HG03280 (cell line): ENCODE data around the gene ABCC9.

ENCODE experiments used
- ATAC-seq: cut with Tn5 transposase; IDR thresholded peaks from one replicate; pipeline ENCODE4 v1.9.1; 2021; ENCODE audit warnings: mild to moderate bottlenecking, moderate library complexity; ENCODE audit not compliant: unreplicated experiment

Gene ABCC9

DNA sequence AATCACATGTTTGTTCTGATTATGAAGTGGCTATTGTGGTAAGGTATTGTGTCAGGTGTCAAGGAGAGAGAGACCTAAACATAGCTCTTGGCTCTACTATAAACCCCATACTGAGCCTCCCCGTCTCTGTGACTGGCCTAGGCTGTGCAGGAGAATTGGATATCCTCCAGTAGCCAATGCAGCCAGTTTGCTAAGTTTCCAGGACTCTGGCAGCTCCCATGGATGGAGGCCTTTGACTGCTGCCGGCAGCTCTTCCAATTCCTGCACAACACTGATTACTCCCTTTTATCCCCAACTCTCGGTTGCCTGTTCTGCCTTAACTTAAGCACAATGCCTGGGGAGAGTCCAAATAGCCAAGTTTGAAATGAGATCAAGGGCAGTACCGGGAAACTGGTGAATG is 59.3 kb downstream of the ABCC9 start:
- no peak for ATAC-seq

DNA sequence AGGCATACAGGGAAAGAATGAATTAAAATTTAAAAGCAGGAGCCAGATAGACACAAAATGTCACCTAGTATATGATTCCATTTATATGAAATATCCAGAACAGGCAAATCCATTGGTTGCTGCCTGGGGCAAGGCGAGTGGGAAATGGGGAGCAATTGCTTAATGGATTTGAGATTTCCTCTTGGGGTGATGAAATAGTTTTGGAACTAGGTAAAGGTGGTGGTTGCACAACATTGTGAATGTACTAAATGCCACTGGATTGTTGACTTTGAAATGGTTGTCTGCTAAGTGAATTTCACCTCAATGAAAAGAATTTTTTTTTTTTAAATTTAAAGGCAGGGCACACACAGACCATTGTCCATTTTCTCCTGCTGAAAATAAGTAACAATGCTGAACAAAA is 61.9 kb downstream of the ABCC9 start:
- no peak for ATAC-seq

DNA sequence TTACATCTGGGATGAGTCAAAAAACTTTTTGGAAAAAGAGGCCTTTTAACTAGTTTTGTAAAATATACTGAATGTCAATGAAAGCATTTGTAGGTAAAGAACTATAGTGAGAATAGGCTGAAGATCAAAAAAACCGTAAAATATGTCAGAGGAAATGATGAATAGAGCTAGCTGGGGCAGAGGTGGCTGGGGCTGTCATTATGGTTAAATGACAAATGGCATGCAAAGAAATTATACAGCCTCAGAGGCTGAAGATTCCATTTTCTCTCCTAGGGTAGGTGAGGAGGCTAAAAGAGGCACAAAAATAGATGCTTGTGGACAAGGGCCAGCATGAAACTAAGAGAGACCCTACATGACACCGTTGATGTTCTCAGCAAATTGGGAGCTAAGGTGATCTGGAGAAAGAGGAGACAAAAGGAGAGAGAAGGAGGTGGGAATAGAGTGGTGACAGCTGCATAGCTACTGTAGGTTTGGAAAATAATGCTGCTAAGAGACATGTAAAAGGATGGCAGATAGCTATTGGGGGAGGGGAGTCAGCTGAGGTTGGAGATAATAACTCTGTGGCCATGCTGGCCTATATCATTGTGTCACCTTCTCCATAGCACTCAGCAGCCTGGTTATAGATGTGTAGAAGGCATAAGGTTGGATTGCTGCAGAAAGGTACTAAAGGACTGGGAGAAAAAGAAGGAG is 63.8 kb downstream of the ABCC9 start:
- no peak for ATAC-seq

DNA sequence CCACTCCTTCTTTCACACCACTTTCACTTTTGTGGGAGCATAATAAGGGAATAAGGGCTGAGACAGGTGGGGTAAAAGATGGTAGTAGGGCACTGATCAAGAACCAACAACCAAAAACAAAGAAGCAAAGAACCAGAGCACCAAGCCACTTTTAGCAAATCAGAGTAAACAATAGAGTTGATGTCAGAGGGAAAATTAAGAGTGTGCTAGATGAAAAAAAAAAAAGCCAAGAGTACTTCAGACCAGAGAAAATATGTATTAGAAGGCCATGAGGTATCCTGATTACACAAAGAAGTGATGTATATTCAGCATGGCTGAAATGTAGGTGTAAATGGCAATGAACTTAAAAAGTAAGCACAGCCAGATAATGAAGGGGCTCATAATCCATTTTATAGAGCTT is 75.4 kb downstream of the ABCC9 start:
- no peak for ATAC-seq

DNA sequence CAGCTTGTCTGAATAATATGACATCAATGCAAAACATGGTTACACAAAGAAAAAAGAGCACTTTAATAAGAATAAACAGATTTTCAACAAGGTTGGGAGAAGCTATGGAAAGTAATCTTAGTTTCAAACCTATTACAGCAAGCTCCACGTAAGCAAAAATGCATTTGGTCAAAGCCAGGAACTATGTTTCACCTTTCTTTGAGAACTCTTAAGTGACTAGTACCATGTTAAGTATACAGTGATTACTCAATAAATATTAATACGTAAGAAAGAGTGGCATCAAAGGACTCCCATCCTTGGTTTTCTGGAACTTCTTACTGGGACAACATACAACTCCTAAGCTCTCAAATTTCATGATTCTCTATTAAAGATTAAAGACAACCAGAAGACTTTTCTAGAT is 80.7 kb downstream of the ABCC9 start:
- no peak for ATAC-seq

DNA sequence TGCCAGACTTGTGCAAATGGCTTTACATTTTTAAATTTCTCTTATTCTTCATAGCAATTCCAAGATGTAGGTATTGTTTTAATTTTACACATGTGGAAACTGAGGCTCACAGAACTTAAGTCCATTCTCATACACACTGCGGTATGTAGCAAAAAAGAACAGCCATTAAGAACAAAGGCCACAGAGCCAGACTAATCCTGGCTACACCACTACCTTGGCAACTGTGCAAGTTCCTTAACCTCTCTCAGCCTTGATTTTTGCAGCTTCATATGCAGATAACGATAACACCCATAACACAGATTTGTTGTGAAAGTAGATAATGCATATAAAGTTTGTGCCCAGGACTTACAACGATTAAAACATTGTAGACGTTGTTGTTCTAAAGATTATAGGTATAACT is 81.1 kb downstream of the ABCC9 start:
- no peak for ATAC-seq

DNA sequence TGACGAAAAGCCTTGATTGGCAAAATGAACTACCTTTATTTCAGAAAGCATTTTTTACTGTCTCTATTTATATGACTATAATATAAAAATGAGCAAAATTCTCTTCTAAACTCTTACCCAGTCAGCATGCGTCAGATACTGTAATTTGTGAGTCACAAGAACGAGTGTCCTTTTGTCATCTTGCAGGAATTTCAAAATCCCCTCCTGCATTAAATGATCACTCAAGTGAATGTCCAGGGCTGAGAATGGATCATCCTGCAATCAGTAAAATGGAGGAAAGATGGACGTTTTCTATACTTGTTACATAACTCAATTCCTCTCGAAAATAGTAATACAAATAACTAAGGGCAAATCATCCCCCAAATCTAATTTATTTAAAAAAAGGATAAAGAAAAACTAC is 89.0 kb downstream of the ABCC9 start:
- ATAC-seq = no peak

DNA sequence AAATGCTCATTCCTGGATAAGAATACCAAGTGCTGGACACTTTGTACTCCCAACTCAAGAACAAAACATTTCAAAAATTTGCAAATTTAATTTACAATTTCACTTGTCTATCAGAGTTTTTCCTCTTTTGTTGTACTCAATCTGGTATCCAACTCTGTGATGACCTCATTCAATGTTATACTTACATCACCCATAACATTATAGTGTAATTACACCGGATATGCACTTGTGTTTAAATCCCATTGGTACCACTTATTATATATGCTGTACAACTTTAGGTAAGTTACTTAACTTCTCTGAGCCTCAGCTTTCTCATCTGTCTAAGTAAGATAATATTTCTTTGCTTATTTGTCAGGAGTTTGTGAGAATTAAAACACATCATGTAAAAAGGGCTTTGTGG is 90.1 kb downstream of the ABCC9 start:
- no peak for ATAC-seq

DNA sequence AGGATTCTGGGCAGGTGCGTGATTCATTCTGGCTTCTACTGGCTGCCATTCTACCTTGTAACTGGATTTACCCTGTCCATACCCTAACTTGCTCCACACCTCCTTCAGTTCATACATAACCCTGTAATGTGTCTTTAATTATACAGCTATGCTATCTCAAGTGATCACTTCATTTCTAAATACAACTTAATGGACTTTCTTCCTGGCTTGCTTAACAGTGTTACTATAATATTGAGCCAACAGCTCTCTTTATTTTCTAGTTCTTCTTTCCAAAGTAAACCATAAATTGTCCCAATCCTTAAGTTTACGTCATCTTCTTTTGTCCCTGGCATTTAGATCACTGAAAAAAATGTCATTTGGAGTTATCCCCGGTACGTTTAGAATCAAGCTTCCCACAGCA is 90.8 kb downstream of the ABCC9 start:
- no peak for ATAC-seq

DNA sequence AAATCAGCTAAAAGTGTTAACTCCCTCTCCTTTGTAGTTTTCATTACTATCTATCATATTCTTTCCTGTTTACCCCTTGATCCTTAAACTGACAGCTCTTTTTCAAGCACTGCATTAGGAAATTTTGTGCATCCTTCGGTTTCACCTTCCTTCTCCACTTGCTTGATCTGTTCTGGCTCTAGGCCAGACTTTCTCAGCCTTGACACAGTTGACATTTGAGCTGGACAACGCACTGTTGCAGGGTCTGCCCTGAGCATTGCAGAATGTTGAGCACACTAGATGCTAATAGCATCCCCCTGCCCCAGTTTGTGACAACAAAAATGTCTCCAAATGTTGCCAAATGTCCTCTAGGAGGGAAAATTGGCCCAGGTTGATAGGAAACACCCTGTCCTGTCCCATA is 91.3 kb downstream of the ABCC9 start:
- ATAC-seq = no peak

DNA sequence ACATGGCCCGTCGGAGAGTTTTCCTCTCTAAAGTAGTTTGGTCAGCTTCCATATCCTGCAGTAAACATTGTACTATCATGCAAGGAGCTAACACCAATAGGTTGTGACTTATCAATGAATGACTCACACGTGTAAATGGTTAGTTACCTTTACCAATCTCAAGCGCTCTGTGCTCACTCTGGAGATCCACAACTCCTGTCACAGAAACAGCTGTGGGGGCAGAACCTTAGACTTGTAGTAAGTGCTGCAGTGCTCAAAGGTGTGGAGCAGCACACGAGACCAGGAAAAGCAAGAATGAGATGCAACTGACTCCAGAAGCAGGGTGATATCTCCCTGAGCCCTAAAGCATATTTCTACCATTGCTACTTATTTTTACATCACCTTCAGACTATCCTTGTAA is 93.0 kb downstream of the ABCC9 start:
- no peak for ATAC-seq

DNA sequence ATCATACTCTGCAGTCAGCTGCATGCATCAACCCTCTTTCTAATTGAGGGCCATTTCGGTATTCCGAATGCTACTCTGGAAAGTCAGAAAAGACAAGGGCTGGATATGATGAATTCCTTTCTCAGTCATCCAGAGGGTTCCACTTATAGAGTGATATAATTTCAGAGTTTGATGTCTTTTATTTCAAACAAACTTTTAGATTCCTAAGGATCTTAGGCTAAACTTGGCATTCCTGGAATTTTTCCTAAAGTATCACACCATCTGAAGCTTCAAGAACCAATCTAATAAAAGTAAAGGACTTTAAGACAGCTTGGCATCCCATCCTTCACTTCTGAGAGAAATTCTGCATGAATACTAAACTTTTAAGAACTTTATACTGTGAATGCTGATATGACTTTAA is 97.4 kb downstream of the ABCC9 start:
- ATAC-seq = no peak

DNA sequence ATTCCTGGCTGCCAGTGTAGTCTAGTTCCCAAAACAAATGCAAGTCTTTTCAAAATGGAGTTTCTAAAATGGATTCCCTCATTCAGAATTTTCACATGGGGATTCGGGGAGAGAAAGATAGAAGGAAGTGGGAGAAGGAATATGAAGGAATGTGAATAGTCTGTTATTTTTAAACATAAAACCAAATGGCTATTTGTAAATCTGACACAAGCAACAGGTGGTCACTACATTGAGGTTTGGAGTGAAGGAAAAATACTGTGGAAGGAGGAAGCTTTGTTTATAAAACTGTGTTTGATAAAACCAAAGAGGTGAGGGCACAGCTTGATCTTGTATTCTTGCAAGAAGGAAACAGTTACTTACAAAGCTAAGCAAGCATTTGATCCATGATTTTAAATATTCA is 101.5 kb downstream of the ABCC9 start:
- ATAC-seq = no peak

DNA sequence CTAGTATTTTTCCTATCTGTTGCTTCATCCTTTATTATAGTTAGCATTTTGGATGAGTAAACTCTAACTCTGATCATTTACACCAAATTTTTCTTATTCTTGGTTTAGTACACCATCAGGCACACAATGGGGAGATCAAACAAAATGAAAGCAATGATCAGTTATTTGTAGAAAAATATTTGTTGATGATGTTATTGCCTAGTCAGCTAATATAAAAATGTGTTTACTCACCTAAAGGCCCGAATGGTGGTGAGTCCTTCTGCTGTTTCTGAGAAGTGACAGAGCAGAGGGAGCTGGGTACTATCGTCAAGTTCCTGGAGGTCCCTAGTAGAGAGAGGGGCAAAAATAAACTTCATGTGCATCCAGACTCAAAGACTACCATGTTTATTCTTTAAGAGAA is 103.4 kb downstream of the ABCC9 start:
- ATAC-seq = no peak

DNA sequence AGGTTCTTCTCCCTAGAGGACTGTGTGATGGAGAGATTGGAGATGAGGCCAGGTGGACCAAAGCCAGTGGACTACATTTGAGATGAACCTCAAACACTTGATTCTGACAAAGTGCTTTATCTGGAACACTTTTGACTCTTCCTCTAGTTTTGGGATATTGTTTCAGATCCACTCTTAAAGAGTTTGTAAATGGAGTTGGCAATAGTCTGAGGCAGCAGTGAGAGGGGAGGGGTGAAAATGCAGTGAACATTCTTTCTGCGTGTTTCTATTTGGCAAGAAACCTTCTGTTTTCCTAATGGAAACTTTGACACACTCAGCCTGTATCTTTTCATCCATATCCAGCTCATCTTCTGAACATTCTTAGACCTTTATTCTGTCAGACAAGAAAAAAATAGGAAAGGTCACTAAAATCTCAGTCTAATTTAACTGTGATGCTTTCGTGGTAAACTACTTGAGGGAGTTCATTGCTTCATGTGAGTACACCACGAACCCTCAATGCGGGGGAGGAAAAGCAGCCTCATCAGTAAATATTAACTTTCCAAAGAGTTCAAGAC is 109.4 kb downstream of the ABCC9 start:
- no peak for ATAC-seq

DNA sequence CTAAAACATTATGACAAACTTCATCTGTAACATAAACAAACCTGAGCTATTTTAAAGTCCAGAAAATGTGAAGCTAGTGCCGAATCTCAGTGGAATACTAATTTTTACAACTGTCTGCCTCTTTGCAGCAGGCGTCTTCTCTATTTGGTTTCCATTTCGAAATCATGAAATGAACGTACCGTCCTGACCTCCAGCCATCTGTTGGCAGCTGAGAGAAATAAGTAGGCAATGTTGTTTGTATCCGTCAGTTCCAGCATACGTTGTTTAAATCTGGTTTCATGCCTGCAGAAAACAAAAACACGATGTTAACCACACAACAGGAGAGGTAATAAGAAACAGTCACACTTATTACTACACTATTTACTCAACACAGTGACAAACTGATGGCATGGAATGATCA is 112.4 kb downstream of the ABCC9 start:
- ATAC-seq = no peak

DNA sequence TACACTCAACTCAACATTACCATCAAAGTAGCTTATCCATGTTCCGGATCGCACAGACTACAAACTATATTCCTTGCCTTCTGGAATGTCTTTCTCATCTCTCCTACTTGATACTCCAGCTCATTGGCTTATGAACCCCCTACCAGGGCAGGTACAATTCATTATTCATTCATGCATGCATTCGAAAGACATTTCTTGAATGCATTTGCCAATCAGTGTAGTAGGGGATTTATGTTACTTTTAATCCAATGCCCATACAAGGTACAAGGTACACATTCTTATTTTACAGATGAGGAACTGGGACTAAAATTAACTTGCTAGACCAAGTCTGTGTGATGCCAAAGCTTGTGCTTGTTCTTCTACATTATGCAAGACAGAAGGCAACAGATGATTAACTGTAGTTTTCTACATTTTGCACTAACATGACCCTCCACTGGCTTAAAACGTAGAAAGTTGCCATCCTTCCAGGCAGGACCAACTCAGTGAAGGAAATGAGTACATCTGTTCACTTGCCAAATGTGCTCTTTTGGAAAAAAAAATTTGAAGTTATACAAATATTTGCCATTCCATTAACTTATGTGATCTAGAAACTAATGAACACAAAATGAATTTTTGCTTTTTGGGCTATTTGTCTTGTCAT is 113.0 kb downstream of the ABCC9 start:
- no peak for ATAC-seq

DNA sequence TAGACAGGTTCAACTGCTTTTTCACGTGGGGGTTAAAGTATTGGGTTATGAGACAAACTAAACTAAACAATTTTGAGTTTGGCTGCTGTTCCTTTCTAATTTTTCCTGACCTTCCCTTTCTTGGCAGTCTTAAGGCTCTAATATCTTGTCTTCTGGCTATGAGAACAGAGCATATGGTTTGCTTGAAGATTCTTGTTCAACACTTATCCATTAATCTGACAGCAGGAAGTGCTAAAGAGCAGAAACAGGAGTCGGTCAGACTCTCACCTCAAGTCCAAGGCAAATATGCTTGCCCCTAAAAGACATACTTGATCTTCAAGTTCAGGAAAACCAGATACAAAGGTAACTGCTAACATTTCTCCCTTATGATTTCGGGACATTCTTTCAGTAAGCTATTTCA is 114.1 kb downstream of the ABCC9 start:
- no peak for ATAC-seq

DNA sequence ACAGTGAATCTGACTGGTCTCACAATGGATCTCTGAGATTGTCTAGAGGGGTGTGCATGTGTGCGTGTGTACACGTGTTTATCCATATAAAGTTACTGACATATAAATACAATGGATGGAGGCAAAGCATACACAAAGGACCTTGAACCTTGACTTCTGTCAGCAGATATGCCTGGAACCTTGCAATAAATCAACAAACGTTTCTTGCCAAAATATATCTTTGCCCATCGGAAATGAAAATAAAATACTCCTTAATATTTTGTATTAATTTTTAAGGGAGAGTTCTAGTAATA is 114.7 kb downstream of the ABCC9 start:
- no peak for ATAC-seq

DNA sequence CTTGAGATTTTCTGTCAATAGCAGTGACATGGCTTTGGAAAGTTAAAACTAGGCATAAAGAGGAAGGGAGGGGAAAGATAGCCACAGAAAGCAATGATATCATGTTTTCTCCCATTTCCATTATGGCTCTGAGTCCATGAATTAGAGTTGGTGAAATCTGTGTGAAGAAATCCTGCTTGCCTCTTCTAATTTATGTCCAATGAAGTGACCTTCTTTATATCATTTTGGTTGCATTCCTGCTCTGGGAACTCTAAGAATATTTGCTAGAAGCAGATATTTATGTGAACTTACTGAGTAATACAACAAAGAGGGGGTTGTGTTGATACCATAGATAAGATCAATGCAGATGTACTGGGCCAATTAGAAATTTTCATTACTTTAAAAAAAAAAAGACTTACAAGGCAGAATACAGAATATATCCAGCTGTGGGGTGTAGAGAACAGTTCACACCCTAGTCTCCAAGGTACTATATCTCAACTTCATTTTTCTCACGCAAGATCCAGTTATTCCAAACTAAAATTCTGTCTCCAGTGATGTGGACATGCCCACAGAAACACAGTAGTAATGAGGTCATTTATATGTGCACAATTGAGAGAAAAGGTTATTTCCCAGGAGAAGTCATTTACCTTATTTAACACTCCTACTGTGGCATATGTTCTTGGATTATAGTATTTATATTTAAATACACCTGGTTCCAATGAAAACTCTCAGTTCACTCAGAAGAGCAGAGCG is 115.2 kb downstream of the ABCC9 start:
- no peak for ATAC-seq

DNA sequence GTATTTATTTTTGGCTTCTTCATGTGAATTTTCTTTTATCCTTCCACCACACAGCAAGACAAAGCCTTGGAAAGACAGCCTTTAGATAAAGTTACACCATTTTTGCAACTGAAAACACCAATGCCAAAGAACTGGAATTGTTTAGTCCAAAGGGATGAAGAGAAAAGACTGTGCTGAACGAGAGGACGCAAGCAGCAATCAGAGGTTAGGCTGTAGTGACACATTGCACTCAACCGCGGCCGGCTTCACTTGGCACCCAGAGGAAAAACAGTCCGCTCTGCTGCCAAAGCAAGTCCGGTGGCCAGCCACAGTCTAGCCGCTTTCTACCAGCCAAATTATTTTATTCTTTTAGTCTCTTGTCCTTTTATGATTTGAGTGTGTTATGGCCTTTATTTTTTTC is 117.6 kb downstream of the ABCC9 start:
- ATAC-seq = no peak

DNA sequence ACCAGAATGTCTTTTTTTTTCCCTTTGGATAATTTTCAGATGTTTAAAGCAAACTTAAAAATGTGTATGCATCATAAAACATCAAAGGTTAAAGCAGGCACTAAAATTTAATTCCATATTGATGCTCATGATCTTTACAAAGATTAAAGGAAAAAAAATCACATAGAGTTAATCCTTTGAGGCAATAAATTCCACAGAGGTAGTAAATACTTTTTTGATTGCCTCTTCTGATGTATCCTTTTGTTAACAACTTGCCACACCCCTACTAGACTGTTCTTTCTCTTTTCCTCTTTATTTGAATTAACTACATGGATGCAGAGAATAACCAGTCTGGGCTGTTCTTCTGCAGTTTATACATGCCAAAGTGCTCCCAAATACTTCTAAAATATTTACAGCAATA is 121.5 kb downstream of the ABCC9 start:
- no peak for ATAC-seq
